ENCODE data around the gene ACVR1. TPM values are rescaled to one million over a fixed set of nuclear protein-coding genes. Genes with fewer than 3 reads are reported as not detected.

ACVR1 gene
- total RNA-seq, 1 donor from 2014 or later = 35.0 TPM

- intact Hi-C loops (cut with DNase I) = no loop called here
- Histone ChIP-seq H3K4me3 (no peak overlapping the region), H3K36me3 (no peaks in the 10 kb centered on the region), H3K9me3 (peaks cover 5% of the 10 kb centered on the region), H3K27ac (no peak overlapping the region), H3K4me1 (no peaks in the 10 kb centered on the region), H3K27me3 (ENCODE audit: low read depth) (no peaks in the 10 kb centered on the region)
- DNase-seq (no peak), ATAC-seq (no peak)
- no peak for TF ChIP-seq CTCF (IDR thresholded peaks at IDR 0.05)
Observed at GRCh38 chr2:157698430-157698829, 177.7 kb downstream of the ACVR1 start.

GRCh38 chr2:157696036-157696435 is 180.1 kb downstream of the ACVR1 start:
- ATAC-seq = no peak
- H3K4me1 ChIP-seq = no peaks in the 10 kb centered on the region
- no peaks in the 10 kb centered on the region for H3K27me3 ChIP-seq (ENCODE audit: low read depth)
- intact Hi-C loops (cut with DNase I) = no loop called here
- TF ChIP-seq CTCF (IDR thresholded peaks at IDR 0.05) = no peak
- H3K4me3 ChIP-seq = no peak overlapping the region
- DNase-seq = no peak
- no peaks in the 10 kb centered on the region for H3K36me3 ChIP-seq
- H3K27ac ChIP-seq = no peak overlapping the region
- H3K9me3 ChIP-seq = peaks cover 5% of the 10 kb centered on the region

- Histone ChIP-seq H3K4me3 (no peak overlapping the region), H3K9me3 (no peaks in the 10 kb centered on the region), H3K27me3 (ENCODE audit: low read depth) (no peaks in the 10 kb centered on the region), H3K27ac (no peak overlapping the region), H3K36me3 (no peaks in the 10 kb centered on the region), H3K4me1 (no peaks in the 10 kb centered on the region)
- no peak for DNase-seq
- intact Hi-C loops (cut with DNase I) = no loop called here
- ATAC-seq = no peak
- no peak for TF ChIP-seq CTCF (IDR thresholded peaks at IDR 0.05)
Observed at GRCh38 chr2:157692768-157693167, 183.4 kb downstream of the ACVR1 start.

- TF ChIP-seq CTCF (IDR thresholded peaks at IDR 0.05) = no peak
- H3K27ac ChIP-seq = no peak overlapping the region
- intact Hi-C loops (cut with DNase I) = no loop called here
Observed at GRCh38 chr2:157691695-157692094, 184.4 kb downstream of the ACVR1 start.

GRCh38 chr2:157691131-157691530 is 185.0 kb downstream of the ACVR1 start:
- H3K27me3 ChIP-seq (ENCODE audit: low read depth) = no peaks in the 10 kb centered on the region
- ATAC-seq (no peak), DNase-seq (no peak)
- no peak overlapping the region for H3K27ac ChIP-seq
- H3K4me3 ChIP-seq = no peak overlapping the region
- intact Hi-C loops (cut with DNase I) = no loop called here
- no peak for TF ChIP-seq CTCF (IDR thresholded peaks at IDR 0.05)
- no peaks in the 10 kb centered on the region for H3K36me3 ChIP-seq
- H3K9me3 ChIP-seq = no peaks in the 10 kb centered on the region
- no peaks in the 10 kb centered on the region for H3K4me1 ChIP-seq

More at GRCh38 chr2:157691695-157692094, 184.4 kb downstream of the ACVR1 start:
- DNase-seq = no peak
- H3K4me1 ChIP-seq = no peaks in the 10 kb centered on the region
- H3K4me3 ChIP-seq = no peak overlapping the region
- H3K27me3 ChIP-seq (ENCODE audit: low read depth) = no peaks in the 10 kb centered on the region
- no peak for ATAC-seq
- no peaks in the 10 kb centered on the region for H3K36me3 ChIP-seq
- H3K9me3 ChIP-seq = no peaks in the 10 kb centered on the region

Other genes with a start within 250 kb of the ACVR1 start
- gene ACVR1C, start 247.5 kb downstream of the ACVR1 start, total RNA-seq = 1.7 TPM
- gene UPP2, start 225.5 kb upstream of the ACVR1 start, total RNA-seq = not detected

All from lower lobe of right lung (tissue), 2 donors.